ENCODE data around the gene ARHGAP31.

The ARHGAP31 gene

DNA sequence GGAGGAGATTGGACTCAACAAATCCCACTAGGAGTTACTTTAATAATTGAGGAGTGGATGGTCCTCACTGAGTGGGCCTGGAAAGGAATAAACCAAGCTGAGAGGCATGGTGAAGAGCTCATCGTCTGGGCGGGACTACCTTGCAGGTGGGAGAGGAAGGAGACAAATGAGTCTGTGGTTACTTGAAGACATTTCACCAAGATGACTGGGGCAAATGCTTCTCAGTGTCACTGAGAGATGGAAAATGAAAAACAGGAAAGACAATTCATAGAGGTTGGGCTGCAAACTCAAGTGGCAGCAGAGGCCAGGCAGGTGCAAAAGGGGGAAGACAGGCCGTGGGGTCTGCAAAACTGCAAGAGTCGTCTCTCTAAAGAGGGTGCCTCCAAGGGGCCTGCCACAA is 1.5 kb upstream of the ARHGAP31 start:
- Histone ChIP-seq H3K9me3 (ENCODE audit: insufficient read depth, low read length) (no peaks in the 10 kb centered on the region), H2AFZ (ENCODE audit: low read depth, low read length, severe bottlenecking) (no peak overlapping the region), H4K20me1 (ENCODE audit: low read depth, low read length) (no peaks in the 10 kb centered on the region), H3K9me2 (replicated peaks; ENCODE audit: insufficient read depth, low read length) (no peaks in the 10 kb centered on the region), H3K9ac (ENCODE audit: low read length) (no peak overlapping the region), H3K4me2 (ENCODE audit: low read depth, low read length, poor library complexity, severe bottlenecking) (no peak overlapping the region), H3F3A (ENCODE audit: insufficient read depth) (no peaks in the 10 kb centered on the region), H3K27ac (ENCODE audit: low read depth, low read length) (no peak overlapping the region), H3K4me3 (ENCODE audit: insufficient read depth, low read length, poor library complexity, severe bottlenecking) (no peak overlapping the region), H3K27me3 (ENCODE audit: low read length) (no peaks in the 10 kb centered on the region), H3K36me3 (ENCODE audit: low read length) (no peaks in the 10 kb centered on the region), H3K79me2 (ENCODE audit: insufficient read depth, low read length) (no peaks in the 10 kb centered on the region)
- TF ChIP-seq CTCF (IDR thresholded peaks at IDR 0.05; ENCODE audit: insufficient read depth, low read length, poor library complexity, severe bottlenecking) (no peak), EZH2phosphoT487 (conservative IDR thresholded peaks at IDR 0.05; ENCODE audit: low read length) (no peak)

- no peaks in the 10 kb centered on the region for H3K9me3 ChIP-seq (ENCODE audit: insufficient read depth, low read length)
- peak overlapping the region; percentile 46 for H3K4me3 ChIP-seq (ENCODE audit: insufficient read depth, low read length, poor library complexity, severe bottlenecking)
- TF ChIP-seq CTCF (IDR thresholded peaks at IDR 0.05; ENCODE audit: insufficient read depth, low read length, poor library complexity, severe bottlenecking): no peak
- TF ChIP-seq EZH2phosphoT487 (conservative IDR thresholded peaks at IDR 0.05; ENCODE audit: low read length): no peak
- no peaks in the 10 kb centered on the region for H4K20me1 ChIP-seq (ENCODE audit: low read depth, low read length)
- no peaks in the 10 kb centered on the region for H3K79me2 ChIP-seq (ENCODE audit: insufficient read depth, low read length)
- H3K4me2 ChIP-seq (ENCODE audit: low read depth, low read length, poor library complexity, severe bottlenecking): peak overlapping the region; percentile 71
- no peaks in the 10 kb centered on the region for H3F3A ChIP-seq (ENCODE audit: insufficient read depth)
- H3K36me3 ChIP-seq (ENCODE audit: low read length): no peaks in the 10 kb centered on the region
- peak overlapping the region; percentile 47 for H3K9ac ChIP-seq (ENCODE audit: low read length)
- no peaks in the 10 kb centered on the region for H3K27me3 ChIP-seq (ENCODE audit: low read length)
- H2AFZ ChIP-seq (ENCODE audit: low read depth, low read length, severe bottlenecking): peak overlapping the region; percentile 97
- no peak overlapping the region for H3K27ac ChIP-seq (ENCODE audit: low read depth, low read length)
- no peaks in the 10 kb centered on the region for H3K9me2 ChIP-seq (replicated peaks; ENCODE audit: insufficient read depth, low read length)
Observed at GRCh38 chr3:119293105-119293870, 895 bp upstream of the ARHGAP31 start.

DNA sequence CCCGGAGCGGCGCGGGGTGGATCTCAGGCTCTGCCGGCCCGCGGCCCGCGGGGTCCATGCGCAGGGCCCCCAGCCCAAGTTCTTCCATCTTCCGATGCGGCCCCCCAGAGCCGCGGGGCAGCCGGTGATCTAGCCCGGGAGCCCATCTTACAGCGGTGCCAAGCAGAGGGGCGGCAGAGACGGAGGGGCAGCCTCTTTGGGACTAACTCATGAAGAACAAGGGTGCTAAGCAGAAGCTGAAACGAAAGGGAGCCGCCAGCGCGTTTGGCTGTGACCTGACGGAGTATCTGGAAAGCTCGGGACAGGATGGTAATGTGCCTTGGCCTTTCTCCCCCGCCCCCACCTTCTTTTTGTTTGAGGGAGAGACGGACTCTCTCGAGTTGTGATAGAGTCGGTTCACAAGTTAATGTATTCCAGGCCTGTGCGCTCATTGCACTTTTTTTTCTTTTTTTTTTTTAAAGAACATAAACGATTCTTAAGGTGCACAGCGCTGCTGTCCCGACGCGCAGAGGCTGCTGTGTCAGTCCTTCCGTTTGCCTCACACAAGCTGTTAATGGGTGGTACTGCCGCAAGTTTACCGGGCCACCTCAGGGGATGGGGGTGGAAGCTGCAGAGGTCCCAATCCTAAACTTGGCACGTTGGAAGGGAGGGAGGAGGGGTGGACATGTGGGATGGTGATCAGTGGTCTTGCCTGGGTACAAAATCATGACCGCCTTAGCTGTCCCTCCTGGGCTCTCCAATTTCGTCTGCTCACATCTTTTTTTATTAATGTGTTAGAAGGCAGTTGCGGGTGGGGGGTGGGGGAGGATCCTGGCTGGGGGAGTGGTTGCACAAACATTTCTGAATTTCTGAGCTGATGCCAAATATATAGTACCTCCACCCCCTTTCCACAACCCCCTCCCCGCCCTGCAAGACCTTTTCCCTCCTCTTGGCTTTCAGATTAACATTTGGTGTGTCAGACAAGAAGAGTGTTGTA is 801 bp downstream of the ARHGAP31 start:
- Histone ChIP-seq H3K9me2 (replicated peaks; ENCODE audit: insufficient read depth, low read length) (no peaks in the 10 kb centered on the region), H3K4me3 (ENCODE audit: insufficient read depth, low read length, poor library complexity, severe bottlenecking) (no peak overlapping the region), H3K9ac (ENCODE audit: low read length) (peak overlapping the region; percentile 47; the same call in 1 of the 2 replicates), H3K27me3 (ENCODE audit: low read length) (no peaks in the 10 kb centered on the region), H4K20me1 (ENCODE audit: low read depth, low read length) (no peaks in the 10 kb centered on the region), H3K4me2 (ENCODE audit: low read depth, low read length, poor library complexity, severe bottlenecking) (peak overlapping the region; percentile 71), H3K79me2 (ENCODE audit: insufficient read depth, low read length) (no peaks in the 10 kb centered on the region), H3K36me3 (ENCODE audit: low read length) (no peaks in the 10 kb centered on the region), H2AFZ (ENCODE audit: low read depth, low read length, severe bottlenecking) (peak overlapping the region; percentile 97), H3K27ac (ENCODE audit: low read depth, low read length) (no peak overlapping the region), H3F3A (ENCODE audit: insufficient read depth) (no peaks in the 10 kb centered on the region), H3K9me3 (ENCODE audit: insufficient read depth, low read length) (no peaks in the 10 kb centered on the region)
- TF ChIP-seq CTCF (IDR thresholded peaks at IDR 0.05; ENCODE audit: insufficient read depth, low read length, poor library complexity, severe bottlenecking): no peak
- TF ChIP-seq EZH2phosphoT487 (conservative IDR thresholded peaks at IDR 0.05; ENCODE audit: low read length): no peak

Measured in SU-DHL-6 (cell line).